Urinary bladder (tissue), 4 donors: ENCODE measurements around the gene SEPTIN7. TPM values are rescaled to one million over a fixed set of nuclear protein-coding genes. Genes with fewer than 3 reads are reported as not detected.

Experiments
- DNase-seq: peaks from one replicate; pipeline ENCODE4 v3.0.0-alpha.2; 2015; ENCODE audit errors: extremely low spot score
- H3K27ac ChIP-seq: one replicate; pipeline ENCODE4 v1.5.1; 2013; ENCODE audit warnings: low read depth, mild to moderate bottlenecking, moderate library complexity
- H3K36me3 ChIP-seq: one replicate; pipeline ENCODE4 v1.6.1; 2013; ENCODE audit warnings: mild to moderate bottlenecking, moderate library complexity; ENCODE audit not compliant: insufficient read depth
- H3K4me1 ChIP-seq: one replicate; pipeline ENCODE4 v1.6.1; 2013; ENCODE audit warnings: mild to moderate bottlenecking, moderate library complexity; ENCODE audit not compliant: insufficient read depth
- H3K4me3 ChIP-seq: one replicate; pipeline ENCODE4 v1.5.1; 2013; ENCODE audit warnings: low read depth, low read length
- WGBS: extraction: QIAGEN DNeasy Blood & Tissue Kit; methylation state at CpG from one replicate; pipeline ENCODE4 v1.1.7; 2013; 5-methylcytosine and 5-hydroxymethylcytosine counted together
- polyA plus RNA-seq: library from polyadenylated mRNA; stranded (reverse); fragments of 200-250 nt; gene quantifications from one replicate; pipeline ENCODE4 v1.2.3, GENCODE V29; 2013
- total RNA-seq: library from RNA; depleted of rRNA; stranded (reverse); fragments of >200 nt; gene quantifications from one replicate; pipeline ENCODE4 v1.2.3, GENCODE V29; 2014
- donor health status: healthy with polysubstance abuse.
- donor health status: healthy.

SEPTIN7 gene
- total and polyA plus RNA-seq, 2 donors: 259 to 627 TPM

GRCh38 chr7:35773994-35774393 lies 26.9 kb upstream of the SEPTIN7 start:
- H3K4me3 ChIP-seq: no peak overlapping the region
- no peak overlapping the region for H3K27ac ChIP-seq
- no peaks in the 10 kb centered on the region for H3K36me3 ChIP-seq
- no peak for DNase-seq
- no peaks in the 10 kb centered on the region for H3K4me1 ChIP-seq
- WGBS: 90% methylated on average over 3 of the region's 3 CpGs

- Histone ChIP-seq H3K4me1 (no peaks in the 10 kb centered on the region), H3K27ac (no peak overlapping the region), H3K4me3 (no peak overlapping the region), H3K36me3 (no peaks in the 10 kb centered on the region)
- no peak for DNase-seq
- 89% methylated on average over 1 of the region's 1 CpG for WGBS
Observed at GRCh38 chr7:35776686-35777085, 24.2 kb upstream of the SEPTIN7 start.

- H3K4me1 ChIP-seq: no peaks in the 10 kb centered on the region
- H3K27ac ChIP-seq: no peak overlapping the region
- no peak for DNase-seq
- no peaks in the 10 kb centered on the region for H3K36me3 ChIP-seq
- no peak overlapping the region for H3K4me3 ChIP-seq
Observed at GRCh38 chr7:35777121-35777520, 23.7 kb upstream of the SEPTIN7 start.

- DNase-seq: no peak
- 92% methylated on average over 1 of the region's 1 CpG for WGBS
- H3K27ac ChIP-seq: no peak overlapping the region
- no peaks in the 10 kb centered on the region for H3K36me3 ChIP-seq
- H3K4me3 ChIP-seq: no peak overlapping the region
- no peaks in the 10 kb centered on the region for H3K4me1 ChIP-seq
Observed at GRCh38 chr7:35780070-35780469, 20.8 kb upstream of the SEPTIN7 start.

GRCh38 chr7:35781200-35781701 lies 19.6 kb upstream of the SEPTIN7 start:
- 71% methylated on average over 3 of the region's 3 CpGs for WGBS
- H3K36me3 ChIP-seq: no peaks in the 10 kb centered on the region
- no peak for DNase-seq
- H3K4me1 ChIP-seq: no peaks in the 10 kb centered on the region
- no peak overlapping the region for H3K27ac ChIP-seq
- no peak overlapping the region for H3K4me3 ChIP-seq

GRCh38 chr7:35781767-35782515 lies 18.9 kb upstream of the SEPTIN7 start:
- no peaks in the 10 kb centered on the region for H3K36me3 ChIP-seq
- H3K4me3 ChIP-seq: no peak overlapping the region
- WGBS: 90% methylated on average over 9 of the region's 9 CpGs
- no peak for DNase-seq
- no peaks in the 10 kb centered on the region for H3K4me1 ChIP-seq
- no peak overlapping the region for H3K27ac ChIP-seq

- Histone ChIP-seq H3K4me1 (no peaks in the 10 kb centered on the region), H3K27ac (no peak overlapping the region), H3K36me3 (no peaks in the 10 kb centered on the region), H3K4me3 (no peak overlapping the region)
- 90% methylated on average over 3 of the region's 3 CpGs for WGBS
- no peak for DNase-seq
Observed at GRCh38 chr7:35784332-35784731, 16.5 kb upstream of the SEPTIN7 start.

GRCh38 chr7:35785250-35785649 lies 15.6 kb upstream of the SEPTIN7 start:
- 95% methylated on average over 2 of the region's 2 CpGs for WGBS
- DNase-seq: no peak
- Histone ChIP-seq H3K4me3 (no peak overlapping the region), H3K36me3 (no peaks in the 10 kb centered on the region), H3K4me1 (no peaks in the 10 kb centered on the region), H3K27ac (no peak overlapping the region)

- Histone ChIP-seq H3K27ac (no peak overlapping the region), H3K4me3 (no peak overlapping the region), H3K4me1 (no peaks in the 10 kb centered on the region), H3K36me3 (no peaks in the 10 kb centered on the region)
- 67% methylated on average over 2 of the region's 2 CpGs for WGBS
- DNase-seq: no peak
Observed at GRCh38 chr7:35787925-35788324, 12.9 kb upstream of the SEPTIN7 start.

- H3K4me3 ChIP-seq: no peak overlapping the region
- no peaks in the 10 kb centered on the region for H3K36me3 ChIP-seq
- H3K27ac ChIP-seq: no peak overlapping the region
- 79% methylated on average over 1 of the region's 1 CpG for whole genome bisulfite sequencing
- no peaks in the 10 kb centered on the region for H3K4me1 ChIP-seq
- DNase-seq: no peak
Observed at GRCh38 chr7:35792472-35792871, 8.4 kb upstream of the SEPTIN7 start.

GRCh38 chr7:35792873-35793489 lies 7.9 kb upstream of the SEPTIN7 start:
- 46% methylated on average over 4 of the region's 4 CpGs for WGBS
- no peak for DNase-seq
- no peaks in the 10 kb centered on the region for H3K4me1 ChIP-seq
- H3K27ac ChIP-seq: no peak overlapping the region
- H3K36me3 ChIP-seq: no peaks in the 10 kb centered on the region
- no peak overlapping the region for H3K4me3 ChIP-seq

- WGBS: 92% methylated on average over 5 of the region's 5 CpGs
- no peaks in the 10 kb centered on the region for H3K36me3 ChIP-seq
- DNase-seq: no peak
- H3K4me3 ChIP-seq: no peak overlapping the region
- H3K4me1 ChIP-seq: no peaks in the 10 kb centered on the region
- no peak overlapping the region for H3K27ac ChIP-seq
Observed at GRCh38 chr7:35797311-35797710, 3.5 kb upstream of the SEPTIN7 start.

- peak overlapping the region; percentile 74 for H3K4me3 ChIP-seq
- peak overlapping the region; percentile 92 for H3K27ac ChIP-seq
- WGBS: 3% methylated on average over 37 of the region's 37 CpGs
- peak; percentile 87 for DNase-seq
- no peaks in the 10 kb centered on the region for H3K36me3 ChIP-seq
- H3K4me1 ChIP-seq: no peaks in the 10 kb centered on the region
Observed at GRCh38 chr7:35799846-35800717, 775 bp upstream of the SEPTIN7 start.
